ENCODE data around the gene AKAP12.

The AKAP12 gene

DNA sequence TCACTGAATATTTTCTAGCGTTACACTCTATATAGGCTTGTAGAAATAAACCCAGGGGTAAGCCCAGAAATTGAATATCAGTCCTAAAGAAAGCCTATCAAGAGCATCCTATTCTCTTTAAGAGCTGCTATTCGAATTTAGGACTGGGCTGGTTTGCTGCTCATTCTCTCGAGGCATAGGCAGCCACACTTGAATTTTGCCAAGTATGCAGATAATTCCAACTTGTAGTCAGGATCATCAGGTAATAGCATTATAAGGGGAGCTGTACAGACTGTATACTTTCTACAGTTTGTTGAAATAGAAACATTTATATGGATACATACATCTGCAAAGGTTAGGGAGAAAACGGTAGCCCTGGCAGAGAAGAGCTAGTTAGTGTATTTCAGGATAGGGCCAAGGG lies 153.6 kb downstream of the AKAP12 start:
- ChIA-PET CTCF (interaction anchor here (0.9 kb wide), 1 partner anchor 12 kb away, joined by 4 read pairs; no protein-coding TSS in a partner anchor), POLR2A (interaction anchor here (0.7 to 1.6 kb wide), 3 partner anchors 13 to 58 kb away, joined by 4 to 5 read pairs (median 4); partner anchors contain the start of gene RMND1)
- no peak for DNase-seq (ENCODE audit: extremely low spot score)
- TF ChIP-seq SP1 (IDR thresholded peaks at IDR 0.05), result no peak
- no peak for TF ChIP-seq BHLHE40 (IDR thresholded peaks at IDR 0.05; ENCODE audit: borderline replicate concordance)
- TF ChIP-seq FOXM1 (IDR thresholded peaks at IDR 0.05; ENCODE audit: borderline replicate concordance), result no peak
- TF ChIP-seq NFRKB (IDR thresholded peaks at IDR 0.05), result no peak
- no peak for TF ChIP-seq FOXA1 (IDR thresholded peaks at IDR 0.05)
- no peak for TF ChIP-seq TARDBP (IDR thresholded peaks at IDR 0.05)
- TF ChIP-seq, protein P1, sequence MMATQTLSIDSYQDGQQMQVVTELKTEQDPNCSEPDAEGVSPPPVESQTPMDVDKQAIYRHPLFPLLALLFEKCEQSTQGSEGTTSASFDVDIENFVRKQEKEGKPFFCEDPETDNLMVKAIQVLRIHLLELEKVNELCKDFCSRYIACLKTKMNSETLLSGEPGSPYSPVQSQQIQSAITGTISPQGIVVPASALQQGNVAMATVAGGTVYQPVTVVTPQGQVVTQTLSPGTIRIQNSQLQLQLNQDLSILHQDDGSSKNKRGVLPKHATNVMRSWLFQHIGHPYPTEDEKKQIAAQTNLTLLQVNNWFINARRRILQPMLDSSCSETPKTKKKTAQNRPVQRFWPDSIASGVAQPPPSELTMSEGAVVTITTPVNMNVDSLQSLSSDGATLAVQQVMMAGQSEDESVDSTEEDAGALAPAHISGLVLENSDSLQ (IDR thresholded peaks at IDR 0.05), result no peak
- TF ChIP-seq LEF1 (IDR thresholded peaks at IDR 0.05; ENCODE audit: borderline replicate concordance), result no peak
- TF ChIP-seq FOXK2 (IDR thresholded peaks at IDR 0.05), result no peak
- no peak for TF ChIP-seq ELF4 (IDR thresholded peaks at IDR 0.05)
- no peak for TF ChIP-seq L3MBTL2 (conservative IDR thresholded peaks at IDR 0.05)
- TF ChIP-seq CTBP1 (IDR thresholded peaks at IDR 0.05; ENCODE audit: borderline replicate concordance), result no peak
- TF ChIP-seq HDGF (IDR thresholded peaks at IDR 0.05; ENCODE audit: borderline replicate concordance), result no peak
- TF ChIP-seq SUZ12 (IDR thresholded peaks at IDR 0.05), result no peak
- TF ChIP-seq ZNF384 (IDR thresholded peaks at IDR 0.05), result no peak
- no peak for TF ChIP-seq ARNT (IDR thresholded peaks at IDR 0.05)

DNA sequence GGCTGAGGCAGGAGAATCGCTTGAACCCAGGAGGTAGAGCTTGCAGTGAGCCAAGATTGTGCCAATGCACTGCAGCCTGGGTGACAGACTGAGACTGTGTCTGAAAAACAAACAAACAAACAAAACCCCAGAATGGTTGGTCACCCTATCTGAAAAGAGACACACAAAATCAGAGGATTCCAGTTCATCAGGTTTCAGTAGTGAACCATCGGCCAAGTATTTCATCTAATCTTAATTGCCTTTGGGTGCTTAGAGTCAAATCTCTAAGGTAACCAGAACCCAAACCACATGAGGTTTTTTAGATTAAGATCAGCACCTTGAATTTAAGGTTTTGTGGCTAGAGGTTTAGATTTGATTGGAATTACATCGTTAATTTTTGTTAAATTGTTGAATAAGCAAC lies 159.9 kb downstream of the AKAP12 start:
- no peak for DNase-seq (ENCODE audit: extremely low spot score)
- TF ChIP-seq CTBP1 (IDR thresholded peaks at IDR 0.05; ENCODE audit: borderline replicate concordance), result no peak
- no peak for TF ChIP-seq ZNF384 (IDR thresholded peaks at IDR 0.05)
- no peak for TF ChIP-seq L3MBTL2 (conservative IDR thresholded peaks at IDR 0.05)
- TF ChIP-seq SUZ12 (IDR thresholded peaks at IDR 0.05), result no peak
- no peak for TF ChIP-seq FOXK2 (IDR thresholded peaks at IDR 0.05)
- TF ChIP-seq ARNT (IDR thresholded peaks at IDR 0.05), result no peak
- TF ChIP-seq FOXM1 (IDR thresholded peaks at IDR 0.05; ENCODE audit: borderline replicate concordance), result no peak
- TF ChIP-seq, protein P1 (IDR thresholded peaks at IDR 0.05), result no peak
- CTCF ChIA-PET, result no interaction called here
- POLR2A ChIA-PET, result no interaction called here

DNA sequence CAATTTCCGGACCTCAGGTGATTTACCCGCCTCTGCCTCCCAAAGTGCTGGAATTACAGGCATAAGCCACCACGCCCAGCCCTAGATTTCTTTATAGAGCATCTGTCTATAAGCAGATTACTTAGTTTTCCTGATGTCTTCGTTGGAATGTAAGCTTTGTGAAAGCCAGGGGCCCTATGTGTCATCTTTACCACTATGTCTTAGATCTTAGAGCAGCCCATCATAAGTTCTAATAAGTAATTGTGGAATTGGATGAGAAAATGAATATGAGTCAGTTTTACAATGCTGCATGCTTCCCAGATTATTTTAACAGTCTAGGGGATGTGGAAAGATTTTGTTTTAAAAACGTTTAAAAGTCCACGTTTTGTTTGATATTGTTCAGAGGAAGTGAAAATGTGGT lies 160.7 kb downstream of the AKAP12 start:
- no peak for DNase-seq (ENCODE audit: extremely low spot score)
- ChIA-PET CTCF (no interaction called here), POLR2A (no interaction called here)
- TF ChIP-seq LEF1 (IDR thresholded peaks at IDR 0.05; ENCODE audit: borderline replicate concordance) (no peak), NFRKB (IDR thresholded peaks at IDR 0.05) (no peak), HDGF (IDR thresholded peaks at IDR 0.05; ENCODE audit: borderline replicate concordance) (no peak), ZNF384 (IDR thresholded peaks at IDR 0.05) (no peak), SP1 (IDR thresholded peaks at IDR 0.05) (no peak), CTBP1 (IDR thresholded peaks at IDR 0.05; ENCODE audit: borderline replicate concordance) (no peak), L3MBTL2 (conservative IDR thresholded peaks at IDR 0.05) (no peak)

DNA sequence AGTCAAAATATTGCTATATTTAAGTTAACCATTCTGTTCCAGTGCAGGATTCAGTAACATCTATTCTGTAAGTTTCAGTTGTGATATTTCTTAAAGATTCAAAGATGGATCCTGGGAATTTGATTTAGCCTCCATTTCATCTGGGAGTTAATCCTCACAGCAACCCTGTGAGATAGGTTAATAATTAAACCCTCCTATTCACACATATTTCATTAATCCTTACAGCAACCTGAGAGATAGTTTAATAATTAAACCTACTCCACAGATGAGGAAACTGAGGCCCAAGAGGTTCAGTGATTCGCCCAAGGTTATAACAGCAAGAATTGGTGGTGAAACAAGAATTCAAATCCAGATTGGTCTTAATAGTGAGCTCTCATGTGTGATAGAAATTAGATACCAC lies 162.5 kb downstream of the AKAP12 start:
- ChIA-PET POLR2A (interaction anchor here (0.9 kb wide), 1 partner anchor 12 kb away, joined by 3 read pairs; no protein-coding TSS in a partner anchor), CTCF (no interaction called here)
- DNase-seq (ENCODE audit: extremely low spot score), result no peak
- no peak for TF ChIP-seq SP1 (IDR thresholded peaks at IDR 0.05)
- TF ChIP-seq HDGF (IDR thresholded peaks at IDR 0.05; ENCODE audit: borderline replicate concordance), result no peak
- no peak for TF ChIP-seq FOXK2 (IDR thresholded peaks at IDR 0.05)
- TF ChIP-seq LEF1 (IDR thresholded peaks at IDR 0.05; ENCODE audit: borderline replicate concordance), result no peak
- no peak for TF ChIP-seq FOXM1 (IDR thresholded peaks at IDR 0.05; ENCODE audit: borderline replicate concordance)
- no peak for TF ChIP-seq TARDBP (IDR thresholded peaks at IDR 0.05)
- TF ChIP-seq, protein P1 (IDR thresholded peaks at IDR 0.05), result no peak
- no peak for TF ChIP-seq NFRKB (IDR thresholded peaks at IDR 0.05)
- TF ChIP-seq CTBP1 (IDR thresholded peaks at IDR 0.05; ENCODE audit: borderline replicate concordance), result no peak
- TF ChIP-seq BHLHE40 (IDR thresholded peaks at IDR 0.05; ENCODE audit: borderline replicate concordance), result no peak
- TF ChIP-seq ZNF384 (IDR thresholded peaks at IDR 0.05), result no peak
- TF ChIP-seq ELF4 (IDR thresholded peaks at IDR 0.05), result no peak
- TF ChIP-seq SUZ12 (IDR thresholded peaks at IDR 0.05), result no peak
- TF ChIP-seq ARNT (IDR thresholded peaks at IDR 0.05), result no peak
- TF ChIP-seq L3MBTL2 (conservative IDR thresholded peaks at IDR 0.05), result no peak
- TF ChIP-seq FOXA1 (IDR thresholded peaks at IDR 0.05), result no peak

DNA sequence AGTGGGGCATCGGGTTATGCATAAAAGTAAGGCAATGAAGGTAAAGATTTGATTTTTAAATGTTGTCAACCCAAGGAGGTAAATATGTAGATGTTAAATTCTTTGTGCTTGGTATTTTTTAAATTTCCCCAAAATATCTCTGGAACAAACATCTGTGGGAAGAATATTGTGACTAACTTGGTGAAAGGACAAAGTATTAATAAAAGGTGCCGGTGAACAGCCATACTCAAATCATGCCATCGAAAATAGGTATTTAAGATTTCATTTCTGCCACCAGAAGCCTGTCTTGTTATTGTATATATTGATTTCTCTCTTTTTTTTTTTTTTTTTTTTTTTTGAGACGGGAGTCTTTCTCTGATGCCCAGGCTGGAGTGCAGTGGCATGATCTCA lies 164.1 kb downstream of the AKAP12 start:
- no peak for TF ChIP-seq NFRKB (IDR thresholded peaks at IDR 0.05)
- no peak for TF ChIP-seq L3MBTL2 (conservative IDR thresholded peaks at IDR 0.05)
- TF ChIP-seq BHLHE40 (IDR thresholded peaks at IDR 0.05; ENCODE audit: borderline replicate concordance), result no peak
- TF ChIP-seq ARNT (IDR thresholded peaks at IDR 0.05), result no peak
- no peak for TF ChIP-seq ZNF384 (IDR thresholded peaks at IDR 0.05)
- TF ChIP-seq LEF1 (IDR thresholded peaks at IDR 0.05; ENCODE audit: borderline replicate concordance), result no peak
- TF ChIP-seq SP1 (IDR thresholded peaks at IDR 0.05), result no peak
- no peak for TF ChIP-seq FOXM1 (IDR thresholded peaks at IDR 0.05; ENCODE audit: borderline replicate concordance)
- no peak for TF ChIP-seq FOXA1 (IDR thresholded peaks at IDR 0.05)
- TF ChIP-seq TARDBP (IDR thresholded peaks at IDR 0.05), result no peak
- TF ChIP-seq, protein P1 (IDR thresholded peaks at IDR 0.05), result no peak
- no peak for TF ChIP-seq ELF4 (IDR thresholded peaks at IDR 0.05)
- TF ChIP-seq CTBP1 (IDR thresholded peaks at IDR 0.05; ENCODE audit: borderline replicate concordance), result no peak
- TF ChIP-seq HDGF (IDR thresholded peaks at IDR 0.05; ENCODE audit: borderline replicate concordance), result no peak
- TF ChIP-seq FOXK2 (IDR thresholded peaks at IDR 0.05), result no peak
- no peak for TF ChIP-seq SUZ12 (IDR thresholded peaks at IDR 0.05)
- POLR2A ChIA-PET, result no interaction called here
- no peak for DNase-seq (ENCODE audit: extremely low spot score)
- CTCF ChIA-PET, result interaction anchor here (1.4 kb wide), 1 partner anchor 47 kb away, joined by 3 read pairs; no protein-coding TSS in a partner anchor

Data from HEK293T (cell line).